HG03039 (cell line): Measurements from ENCODE around the gene KCTD2.
A peak's percentile ranks its signal among the peaks of the same experiment; 100 is the strongest.
"Not testable (repeated sequence)": the region's sequence is repeated elsewhere in the genome, so short reads cannot be mapped to it uniquely, and the experiment has no call there.

ENCODE experiments used
- ATAC-seq: cut with Tn5 transposase; IDR thresholded peaks from one replicate; pipeline ENCODE4 v1.9.1; 2021; ENCODE audit warnings: mild to moderate bottlenecking, moderate library complexity; ENCODE audit not compliant: unreplicated experiment

KCTD2 gene

DNA sequence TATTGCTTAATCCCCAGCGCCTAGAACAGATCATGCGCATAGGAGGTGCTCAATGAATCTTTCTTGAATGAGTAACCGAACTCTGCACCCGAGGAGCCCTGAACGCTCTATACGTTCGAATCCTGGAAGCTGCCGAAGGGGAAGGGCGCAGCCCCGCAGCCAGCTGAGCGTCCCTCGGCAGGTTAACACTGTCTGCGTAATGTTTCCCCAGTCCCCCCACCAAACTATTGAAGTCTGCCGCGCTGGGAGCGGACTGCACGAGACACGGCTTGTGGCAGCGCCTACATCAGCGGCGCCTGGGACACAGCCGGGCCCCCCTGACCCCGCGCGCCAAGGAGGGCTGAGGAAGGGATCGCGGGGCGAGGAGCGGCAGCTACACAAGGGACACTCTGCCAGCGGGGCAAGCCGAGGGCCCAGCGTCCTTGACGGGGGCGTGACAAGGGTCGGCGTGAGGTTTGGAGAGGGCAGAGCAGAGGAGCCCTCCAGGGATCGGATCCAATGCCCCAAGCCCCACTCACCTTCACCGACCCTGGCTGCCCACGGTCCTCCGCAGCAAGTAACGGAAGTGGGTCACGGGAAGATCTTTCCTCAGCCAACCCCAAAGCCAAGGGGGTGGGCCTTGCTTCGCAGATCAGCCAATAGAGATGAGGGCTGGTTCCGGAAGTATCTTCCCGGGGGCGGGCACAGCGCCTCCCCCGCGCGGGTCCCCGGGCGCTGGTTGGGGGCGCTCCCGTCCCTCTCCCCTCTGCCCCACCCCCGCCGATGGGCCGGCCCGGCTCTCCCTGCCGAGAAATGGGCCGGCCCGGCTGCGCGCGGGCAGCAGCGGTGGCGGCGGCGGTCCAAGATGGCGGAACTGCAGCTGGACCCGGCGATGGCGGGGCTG, at the start of gene KCTD2, which contains the start of gene ATP5PD:
TSS of gene KCTD2 (plus strand) at position 819 of the 883 bp plus-strand sequence. CDS start at position 845, 26 bp downstream.
TSS of gene ATP5PD (minus strand) at position 563 of the 883 bp plus-strand sequence. CDS start 4,319 bp downstream, outside the sequence.
- peak; percentile 88 for ATAC-seq

- no peak for ATAC-seq
Measured at GRCh38 chr17:74998783-74999182, 48.2 kb upstream of the KCTD2 start.

- no peak for ATAC-seq
Measured at GRCh38 chr17:74999523-74999922, 47.5 kb upstream of the KCTD2 start.

GRCh38 chr17:75001915-75002843, 44.8 kb upstream of the KCTD2 start:
- no peak for ATAC-seq

DNA sequence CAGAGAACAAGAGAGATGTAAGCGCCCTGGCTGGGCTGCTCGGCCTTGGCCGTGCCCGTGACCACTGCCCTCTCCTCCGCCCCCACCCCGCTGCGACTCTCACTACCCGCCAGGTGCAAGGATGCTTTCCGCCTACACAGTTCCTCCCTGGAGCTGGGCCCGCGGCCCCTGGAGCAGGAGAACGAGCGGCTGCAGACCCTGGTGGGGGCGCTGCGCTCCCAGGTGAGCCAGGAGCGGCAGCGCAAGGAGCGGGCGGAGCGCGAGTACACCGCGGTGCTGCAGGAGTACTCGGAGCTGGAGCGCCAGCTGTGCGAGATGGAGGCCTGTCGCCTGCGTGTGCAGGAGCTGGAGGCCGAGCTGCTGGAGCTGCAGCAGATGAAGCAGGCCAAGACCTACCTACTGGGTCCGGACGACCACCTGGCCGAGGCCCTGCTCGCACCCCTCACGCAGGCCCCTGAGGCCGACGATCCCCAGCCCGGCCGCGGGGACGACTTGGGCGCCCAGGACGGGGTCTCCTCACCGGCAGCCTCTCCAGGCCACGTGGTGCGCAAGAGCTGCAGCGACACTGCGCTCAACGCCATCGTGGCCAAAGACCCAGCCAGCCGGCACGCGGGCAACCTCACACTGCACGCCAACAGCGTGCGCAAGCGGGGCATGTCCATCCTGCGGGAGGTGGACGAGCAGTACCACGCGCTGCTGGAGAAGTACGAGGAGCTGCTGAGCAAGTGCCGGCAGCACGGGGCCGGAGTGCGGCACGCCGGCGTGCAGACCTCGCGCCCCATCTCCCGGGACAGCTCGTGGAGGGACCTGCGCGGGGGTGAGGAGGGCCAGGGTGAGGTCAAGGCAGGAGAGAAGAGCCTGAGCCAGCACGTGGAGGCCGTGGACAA, 43.7 kb upstream of the KCTD2 start:
- ATAC-seq = no peak

- ATAC-seq = no peak
Measured at GRCh38 chr17:75003957-75004355, 43.1 kb upstream of the KCTD2 start.

DNA sequence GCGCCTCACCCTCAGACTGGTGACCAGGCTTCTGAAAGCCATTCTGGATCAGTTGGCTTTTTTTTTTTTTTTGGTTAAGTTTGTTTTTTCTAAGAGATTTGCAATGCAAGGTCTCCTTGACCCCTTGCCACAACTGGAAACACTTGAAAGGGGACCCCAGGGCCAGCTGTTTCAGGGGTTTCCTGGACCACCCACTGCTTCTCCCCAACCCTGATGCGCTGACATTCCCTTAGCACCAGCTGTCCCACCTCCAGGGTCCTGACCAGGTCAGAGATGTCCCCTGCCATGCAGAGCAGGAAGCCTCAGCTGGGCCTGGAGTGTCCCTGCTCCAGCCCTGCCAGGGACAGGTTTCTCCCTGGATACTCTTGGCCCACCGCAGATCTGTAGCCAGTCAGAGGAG, 42.7 kb upstream of the KCTD2 start:
- ATAC-seq = no peak

DNA sequence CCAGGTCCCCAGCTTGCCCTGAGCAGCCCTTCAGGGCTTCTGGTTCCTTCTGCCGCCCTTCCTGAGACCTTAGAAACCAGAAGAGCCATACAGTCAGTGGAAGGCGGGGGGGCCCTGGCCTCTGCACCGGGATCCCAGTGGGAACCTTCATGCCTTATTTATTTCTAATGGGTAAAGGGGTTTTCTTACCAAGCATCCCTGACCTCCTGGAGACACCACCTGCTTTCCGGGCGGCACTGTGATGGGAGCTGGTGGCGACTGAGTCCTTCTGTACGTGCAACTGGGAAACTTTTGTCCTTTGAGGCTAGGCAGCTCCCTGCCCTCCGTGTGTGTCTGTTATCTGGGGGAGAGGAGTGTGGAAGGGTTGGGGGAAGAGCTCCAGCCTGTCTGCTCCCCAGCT, 41.7 kb upstream of the KCTD2 start:
- ATAC-seq = no peak

GRCh38 chr17:75006084-75006483, 40.9 kb upstream of the KCTD2 start:
- not testable (repeated sequence) for ATAC-seq

- no peak for ATAC-seq
Measured at GRCh38 chr17:75006653-75007052, 40.4 kb upstream of the KCTD2 start.

DNA sequence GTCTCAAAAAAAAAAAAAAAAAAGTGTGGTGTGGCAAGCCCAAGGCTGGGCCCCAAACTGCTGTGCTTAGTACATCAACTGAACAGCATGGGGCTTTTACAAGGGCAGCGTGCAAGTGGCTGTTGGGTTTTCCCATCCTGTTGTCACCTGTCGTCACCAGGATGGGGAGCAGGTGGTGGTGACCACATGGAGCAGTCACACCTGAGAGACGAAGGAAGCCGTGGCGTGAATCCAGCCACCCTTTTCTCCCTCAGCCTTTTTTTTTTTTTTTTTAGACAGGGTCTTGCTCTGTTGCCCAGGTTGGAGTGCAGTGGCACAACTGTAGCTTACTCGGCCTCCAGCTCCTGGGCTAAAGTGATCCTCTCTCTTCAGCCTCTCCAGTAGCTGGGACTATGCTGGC, 38.7 kb upstream of the KCTD2 start:
- ATAC-seq = no peak

DNA sequence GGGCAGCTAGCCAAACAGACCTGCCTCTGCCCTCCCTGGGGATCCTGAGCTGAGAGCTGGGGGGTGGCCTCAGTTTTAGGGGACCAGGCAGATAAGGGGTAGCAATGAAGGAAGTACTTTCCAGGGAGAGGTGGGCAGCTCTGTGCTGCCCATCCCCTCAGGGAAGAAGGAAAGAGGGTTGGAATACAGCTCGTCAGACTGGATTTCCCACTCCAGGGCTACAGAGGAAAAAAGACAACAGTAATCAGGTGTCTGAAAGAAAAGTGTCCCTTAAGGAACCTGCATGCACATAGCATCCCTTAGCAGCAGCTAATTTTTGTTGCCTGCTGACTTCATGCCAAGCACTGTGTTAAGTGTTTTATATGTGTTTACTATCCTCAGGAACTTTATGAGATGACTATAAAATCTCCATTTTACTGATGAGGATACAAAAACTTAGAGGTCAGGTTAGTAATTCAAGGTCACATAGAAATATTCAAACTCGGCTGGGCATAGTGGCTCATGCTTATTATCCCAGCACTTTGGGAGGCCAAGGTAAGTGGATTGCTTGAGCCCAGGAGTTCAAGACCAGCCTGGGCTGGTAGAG, 37.8 kb upstream of the KCTD2 start:
- no peak for ATAC-seq

DNA sequence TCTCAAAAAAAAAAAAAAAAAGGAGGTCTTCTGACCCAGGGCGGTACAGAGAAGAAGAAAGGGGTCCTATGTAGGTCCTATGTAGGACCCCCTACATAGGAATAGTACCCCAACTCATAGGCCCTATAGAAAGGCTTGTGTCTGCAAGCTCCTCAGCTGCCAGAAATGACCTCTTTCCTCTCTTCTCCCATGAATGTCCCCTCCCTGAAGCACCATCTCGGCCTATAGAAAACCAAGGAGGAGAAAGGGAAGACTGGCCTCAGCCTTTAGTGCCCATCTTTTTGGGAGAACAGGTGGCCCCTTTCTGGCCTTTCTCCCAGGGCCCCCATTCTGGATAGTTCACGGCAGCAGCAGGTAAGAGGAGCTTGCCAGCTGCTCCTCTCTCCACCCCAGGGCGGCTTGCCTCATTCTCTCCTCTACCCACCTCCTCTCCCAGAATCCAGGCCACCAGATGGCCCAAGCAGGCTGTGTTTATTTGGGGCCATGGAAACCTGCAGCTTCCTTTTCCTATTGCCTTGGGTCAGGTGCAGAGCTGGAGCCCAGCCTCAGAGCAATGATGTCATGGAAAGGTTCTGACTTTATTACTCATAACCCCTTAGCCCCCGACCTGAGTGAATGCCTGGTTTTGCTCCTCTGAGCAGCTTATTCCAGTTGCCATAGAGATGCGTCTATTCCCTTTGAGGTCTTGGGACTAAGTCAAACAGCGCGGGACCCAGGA, 36.2 kb upstream of the KCTD2 start:
- no peak for ATAC-seq

GRCh38 chr17:75011401-75012095, 35.5 kb upstream of the KCTD2 start:
- no peak for ATAC-seq

DNA sequence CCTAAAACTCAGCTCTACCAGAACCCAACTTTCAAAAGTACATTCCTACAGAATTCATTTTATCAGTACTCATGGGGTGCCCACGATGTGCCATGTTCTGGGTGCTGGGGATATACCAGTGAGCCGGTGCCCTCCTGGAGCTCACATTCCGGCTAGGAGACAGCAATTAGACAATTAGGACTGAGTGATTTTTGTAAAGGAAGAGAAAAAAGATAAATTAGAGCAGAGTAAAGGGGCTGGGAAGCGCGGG, 35.0 kb upstream of the KCTD2 start:
- ATAC-seq = no peak

- peak; percentile 71 for ATAC-seq
Measured at GRCh38 chr17:75012346-75013091, 34.5 kb upstream of the KCTD2 start, which contains the start of gene MRPL58. MRPL58 (plus strand) TSS chr17:75012670; CDS start chr17:75012687, 17 bp downstream.

GRCh38 chr17:75013092-75013559, 33.9 kb upstream of the KCTD2 start:
- no peak for ATAC-seq

DNA sequence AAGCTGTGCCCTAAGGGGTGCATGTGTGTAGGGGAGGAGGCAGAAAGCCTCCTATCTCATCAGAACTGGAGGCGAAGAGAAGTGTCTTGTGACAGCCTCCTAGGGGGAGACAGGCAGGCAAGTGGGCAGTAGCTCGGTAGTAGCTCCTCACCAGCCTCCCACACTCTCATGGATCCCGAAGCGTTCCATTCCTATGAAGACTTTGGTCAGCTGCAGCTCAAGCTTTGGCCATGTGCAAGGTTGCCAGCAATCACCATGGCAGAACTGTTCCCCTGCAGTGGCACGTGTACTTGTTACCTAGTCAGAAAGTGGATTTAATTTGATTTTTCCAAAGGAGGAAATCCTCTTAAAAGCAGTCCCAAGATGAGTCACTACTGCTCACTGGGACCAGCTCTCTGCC, 27.9 kb upstream of the KCTD2 start:
- ATAC-seq = no peak
